ENCODE data around the gene ABCG2.

ABCG2 gene

DNA sequence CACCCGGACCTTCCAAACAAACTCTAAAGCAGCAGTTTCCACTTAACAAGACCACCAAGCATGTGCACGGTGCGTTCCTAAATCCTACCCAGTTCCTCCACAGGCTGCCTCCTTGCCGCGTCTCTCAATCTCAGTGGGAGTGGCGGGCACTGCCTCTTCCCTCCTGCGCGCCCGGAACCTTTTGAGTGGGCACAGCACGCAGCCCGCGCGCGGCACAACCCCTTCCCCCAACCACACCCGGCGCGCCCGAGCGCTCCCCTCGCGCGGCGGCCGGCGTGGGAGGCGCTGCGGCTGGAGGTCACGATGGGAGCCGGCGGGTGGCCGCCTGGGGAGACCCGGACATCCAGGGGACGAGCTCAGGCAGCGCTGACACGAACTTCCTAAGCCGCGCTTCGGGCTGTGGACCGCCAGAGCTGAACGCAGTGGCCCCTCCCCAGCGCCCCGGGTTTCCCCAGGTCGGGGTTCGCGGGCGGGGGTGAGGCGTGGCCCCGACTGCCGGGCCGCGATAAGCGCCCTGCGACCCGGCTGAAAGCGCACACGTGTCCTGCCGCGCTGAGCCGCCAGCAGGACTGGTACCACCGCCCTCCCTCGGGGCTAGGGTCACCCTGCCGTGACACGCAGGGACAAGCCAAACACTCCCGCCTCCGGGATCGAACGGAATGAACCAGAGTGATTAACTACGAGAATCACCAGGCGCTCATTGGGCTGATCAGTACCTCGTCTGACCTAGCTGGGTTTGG is at the start of gene ABCG2:
TSS of gene ABCG2 (minus strand) at position 151 of the 740 bp plus-strand sequence. CDS start 18,644 bp downstream, outside the sequence.
- FAIRE-seq: no peak

DNA sequence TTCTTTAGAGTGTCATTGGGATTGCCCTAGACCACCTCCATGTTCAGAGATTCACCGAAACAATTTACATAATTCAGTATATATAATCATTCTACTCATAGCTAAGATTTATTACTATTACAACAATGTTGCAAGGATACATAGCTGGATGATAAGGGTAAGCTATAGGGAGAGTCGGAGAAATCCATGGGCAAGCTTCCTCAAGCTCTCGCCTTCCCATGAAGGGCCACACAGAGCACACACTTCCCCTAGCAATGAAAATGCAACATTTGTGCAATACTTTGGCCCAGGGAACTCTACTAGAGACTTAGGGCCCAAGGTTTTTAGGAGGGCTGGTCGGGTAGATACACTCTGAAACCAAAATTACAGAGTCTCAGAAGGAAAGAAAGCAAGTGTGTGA is 49.7 kb upstream of the ABCG2 start:
- FAIRE-seq: no peak

DNA sequence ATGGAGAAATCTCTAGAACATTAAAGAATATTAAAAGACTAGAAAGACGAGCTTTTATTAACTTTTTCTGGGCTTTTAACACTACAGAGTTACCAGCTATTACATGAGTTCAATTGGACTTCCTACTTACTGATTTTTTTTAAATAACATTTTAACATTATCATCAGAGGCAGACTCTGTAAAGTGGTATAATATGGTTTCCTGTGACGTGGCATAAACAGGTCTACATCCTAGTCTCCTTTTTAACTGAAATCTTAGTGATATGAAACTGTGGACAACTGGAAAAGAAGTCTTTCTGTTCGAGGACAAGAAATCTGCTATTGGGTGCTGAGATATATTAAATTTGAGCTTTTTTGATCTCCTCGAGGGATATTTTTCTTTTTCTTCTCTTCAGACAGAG is 48.7 kb upstream of the ABCG2 start:
- FAIRE-seq: no peak

DNA sequence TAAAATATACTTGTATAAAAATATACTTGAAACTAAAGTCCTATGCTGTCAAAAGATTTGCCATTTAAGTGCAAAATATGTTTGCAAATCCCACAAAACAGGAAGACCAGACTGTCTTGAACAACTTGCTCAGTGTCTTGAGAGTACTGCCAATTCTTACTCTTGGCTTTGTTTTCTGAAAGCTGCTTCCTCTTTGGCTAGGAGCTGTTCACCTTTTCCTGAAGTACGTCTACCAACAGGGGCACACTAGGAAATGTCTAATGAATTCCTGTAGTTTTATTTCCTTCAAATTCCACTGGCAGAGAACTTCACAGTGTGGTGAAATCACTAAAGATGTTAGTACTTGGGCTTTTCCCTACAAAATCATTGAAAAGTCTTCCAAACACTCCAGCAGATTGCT is 46.4 kb upstream of the ABCG2 start:
- FAIRE-seq: no peak

DNA sequence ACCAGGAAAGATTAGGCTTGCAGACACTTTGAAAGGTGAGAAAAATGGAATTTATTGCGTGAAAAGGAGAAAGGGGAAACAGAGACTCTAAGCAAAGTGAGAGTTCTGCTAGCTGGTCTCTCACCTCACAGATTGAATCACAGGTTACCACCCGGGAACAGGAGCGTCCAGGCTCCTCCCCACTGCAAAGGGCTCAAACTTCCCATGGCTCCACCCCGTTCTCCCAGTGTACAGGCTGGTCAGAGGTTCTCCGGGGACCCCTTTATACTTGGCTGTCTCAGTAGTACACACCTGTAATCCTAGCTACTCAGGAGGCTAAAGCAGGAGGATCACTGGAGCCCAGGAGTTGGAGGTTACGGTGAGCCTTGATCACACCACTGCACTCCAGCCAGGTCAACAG is 44.0 kb upstream of the ABCG2 start:
- FAIRE-seq: no peak

DNA sequence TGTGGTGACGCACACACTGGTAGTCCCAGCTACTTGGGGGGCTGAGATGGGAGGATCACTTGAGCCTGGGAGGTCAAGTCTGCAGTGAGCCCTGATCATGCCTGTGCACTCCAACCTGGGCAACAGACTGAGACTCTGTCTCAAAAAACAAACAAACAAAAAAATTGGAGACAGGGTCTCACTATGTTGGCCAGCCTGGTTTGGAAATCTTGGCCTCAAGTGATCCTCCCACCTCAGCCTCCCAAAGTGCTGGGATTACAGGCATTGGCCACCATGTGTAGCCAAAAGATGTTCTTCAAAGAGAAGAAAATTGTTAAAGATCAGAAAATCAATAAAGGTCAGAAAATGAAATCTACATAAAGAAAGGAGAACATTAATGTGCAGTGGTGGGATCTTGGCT is 41.7 kb upstream of the ABCG2 start:
- no peak for FAIRE-seq

DNA sequence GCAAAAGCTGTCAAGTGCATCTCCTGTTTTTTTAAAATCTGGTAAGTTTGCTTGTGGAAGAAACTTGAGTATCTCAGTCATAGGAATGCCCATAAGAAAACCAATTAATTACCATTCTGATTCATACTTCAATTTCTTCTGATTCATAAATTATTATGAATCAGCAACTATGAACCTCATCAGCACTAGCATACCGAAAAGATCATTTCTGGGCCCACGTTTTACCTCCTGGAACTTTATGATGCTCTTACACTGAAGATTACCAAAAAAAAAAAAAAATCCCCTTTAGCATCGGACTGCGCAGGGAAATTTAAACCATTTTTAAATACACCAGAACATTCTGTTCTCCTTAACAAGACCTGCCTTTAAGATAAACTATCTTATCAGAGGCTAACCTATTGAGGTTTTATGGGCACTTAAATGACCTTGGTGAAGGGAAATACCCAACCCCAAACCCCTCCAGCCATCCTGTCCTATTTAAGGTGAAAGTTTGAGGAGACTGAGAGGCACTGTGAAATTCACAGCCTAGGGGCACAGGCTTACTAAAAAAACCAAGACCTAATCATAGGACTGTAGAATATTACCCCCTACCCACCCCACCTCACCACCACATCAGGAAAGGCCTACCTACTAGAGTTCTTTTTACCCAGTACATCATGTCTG is 38.2 kb upstream of the ABCG2 start:
- no peak for FAIRE-seq

DNA sequence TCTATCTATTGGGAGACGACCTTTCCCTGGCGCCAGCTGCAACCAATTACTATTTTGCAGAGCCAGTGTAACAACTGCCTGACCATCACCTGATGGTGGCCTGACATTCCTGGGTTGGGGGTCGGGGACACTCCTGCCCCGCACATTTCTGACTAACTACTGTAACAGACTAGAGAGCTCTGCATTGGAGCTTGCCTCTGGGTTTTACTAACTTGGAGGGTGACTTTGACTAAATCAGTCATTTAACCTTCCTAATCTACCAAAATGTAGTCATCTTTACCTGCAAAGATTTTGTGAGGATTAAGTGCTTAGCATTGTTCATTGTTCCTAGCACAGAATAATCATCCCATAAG is 37.5 kb upstream of the ABCG2 start:
- FAIRE-seq: no peak

DNA sequence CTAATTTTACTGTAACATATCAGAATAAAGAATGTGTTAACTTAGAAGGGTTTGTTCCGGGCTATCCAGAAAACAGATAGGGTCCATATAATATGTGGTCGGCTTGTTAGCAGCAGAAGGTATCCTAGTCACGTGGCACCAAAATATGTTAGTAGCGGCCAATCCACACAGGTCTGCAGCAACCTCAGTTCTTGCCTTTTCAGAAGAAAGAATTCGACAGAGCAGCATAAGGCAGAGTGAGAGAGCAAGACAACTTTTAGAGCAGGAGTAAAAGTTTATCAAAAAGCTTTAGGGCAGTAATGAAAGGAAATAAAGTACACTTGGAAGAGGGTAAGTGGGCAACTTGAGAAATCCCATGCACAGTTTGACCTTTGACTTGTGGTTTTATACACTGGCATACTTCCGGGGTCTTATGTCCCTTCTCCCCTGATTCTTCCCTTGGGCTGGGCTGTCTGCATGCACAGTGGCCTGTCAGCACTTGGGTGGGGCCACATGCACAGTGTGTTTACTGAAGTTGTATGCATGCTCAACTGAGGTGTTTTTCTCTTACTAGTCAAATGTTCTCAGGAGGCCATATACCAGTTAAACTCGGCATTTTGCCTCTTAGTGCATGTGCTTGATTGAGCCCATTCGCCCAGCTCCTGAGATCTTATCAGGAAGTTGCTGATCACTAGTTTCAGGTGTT is 37.0 kb upstream of the ABCG2 start:
- FAIRE-seq: no peak

DNA sequence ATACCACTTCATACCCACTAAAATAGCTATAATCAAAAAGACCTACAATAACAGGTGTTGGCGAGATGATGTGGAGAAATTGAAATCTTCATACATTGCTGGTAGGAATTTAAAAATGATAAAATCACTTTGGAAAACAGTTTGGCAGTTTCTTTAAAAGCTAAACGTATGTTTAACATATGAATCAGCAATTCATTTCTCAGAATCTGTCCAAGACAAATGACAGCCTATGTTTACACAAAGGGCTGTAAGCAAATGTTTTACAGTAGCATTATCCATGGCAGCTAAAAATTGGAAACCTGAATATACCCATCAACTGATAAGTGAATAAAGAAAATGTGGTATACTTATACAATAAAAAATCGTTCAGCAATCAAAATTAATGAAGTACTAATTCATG is 33.0 kb upstream of the ABCG2 start:
- no peak for FAIRE-seq

DNA sequence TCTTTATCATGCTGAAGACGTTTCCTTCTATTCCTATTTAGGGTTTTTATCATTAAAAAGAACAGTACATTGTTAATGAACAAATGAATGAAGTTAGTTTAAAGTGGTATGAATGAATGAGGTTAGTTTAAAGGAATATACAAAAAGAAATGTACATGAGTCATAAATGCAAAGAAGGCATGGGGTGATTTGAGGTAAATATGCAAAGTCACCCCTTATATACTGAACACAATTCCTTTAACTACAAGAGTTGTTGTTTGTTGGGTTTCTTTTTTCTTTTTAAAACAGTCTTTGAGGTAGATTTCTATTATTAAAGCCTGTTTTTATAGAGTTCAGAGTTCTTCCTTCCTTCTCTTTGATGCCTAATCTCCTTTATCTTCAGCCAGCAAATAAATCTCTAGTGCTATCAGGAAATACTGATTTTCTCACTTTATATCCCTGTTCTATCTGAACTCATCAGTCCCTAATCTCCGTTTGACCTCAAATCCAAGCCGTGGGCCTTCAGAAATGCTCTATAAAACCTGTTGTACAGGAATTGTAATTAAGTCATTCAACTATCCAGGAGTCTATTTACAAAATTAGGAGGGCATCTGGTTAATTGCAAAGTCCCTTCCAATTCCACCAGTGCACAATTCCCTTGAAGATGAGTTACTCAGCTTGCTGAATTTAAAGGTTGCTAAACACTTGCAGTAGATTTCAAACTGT is 31.6 kb upstream of the ABCG2 start:
- FAIRE-seq: no peak

DNA sequence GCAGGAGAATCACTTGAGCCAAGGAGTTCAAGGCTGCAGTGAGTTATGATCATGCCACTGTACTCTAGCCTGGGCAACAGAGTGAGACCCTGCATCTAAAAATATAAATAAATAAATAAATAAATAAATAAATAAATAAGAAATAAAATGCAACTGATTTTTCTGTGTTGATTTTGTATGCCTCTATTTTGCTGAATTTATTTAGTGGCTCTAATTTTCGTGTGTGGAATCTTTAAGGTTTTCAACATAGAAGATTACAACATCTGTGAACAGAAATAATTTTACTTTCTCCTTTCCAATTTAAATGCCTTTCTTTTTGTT is 30.9 kb upstream of the ABCG2 start:
- FAIRE-seq: no peak

DNA sequence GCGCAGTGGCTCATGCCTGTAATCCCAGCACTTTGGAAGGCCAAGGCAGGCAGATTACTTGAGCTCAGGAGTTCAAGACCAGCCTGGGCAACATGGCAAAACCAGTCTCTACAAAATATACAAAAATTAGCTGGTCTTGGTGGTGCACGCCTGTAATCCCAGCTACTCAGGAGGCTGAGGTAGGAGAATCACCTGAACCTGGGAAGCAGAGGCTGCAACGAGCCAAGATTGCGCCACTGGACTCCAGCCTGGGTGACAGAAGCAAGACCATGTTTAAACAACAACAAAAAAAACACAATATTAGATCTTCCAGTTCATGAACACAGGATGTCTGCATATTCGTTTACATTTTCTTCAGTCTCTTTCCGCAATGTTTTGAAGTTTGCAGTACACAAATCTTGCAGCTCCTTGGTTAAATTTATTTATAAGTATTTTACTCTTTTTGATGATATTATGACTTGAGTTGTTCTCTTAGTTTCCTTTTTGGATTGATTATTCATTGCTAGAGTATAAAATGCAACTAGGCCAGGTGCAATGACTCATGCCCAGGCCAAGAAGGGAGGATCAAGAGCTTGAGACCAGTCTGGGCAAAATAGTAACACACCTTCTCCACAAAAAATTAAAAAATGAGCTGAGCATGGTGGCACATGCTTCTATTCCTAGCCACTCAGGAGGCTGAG is 30.4 kb upstream of the ABCG2 start:
- FAIRE-seq: no peak

DNA sequence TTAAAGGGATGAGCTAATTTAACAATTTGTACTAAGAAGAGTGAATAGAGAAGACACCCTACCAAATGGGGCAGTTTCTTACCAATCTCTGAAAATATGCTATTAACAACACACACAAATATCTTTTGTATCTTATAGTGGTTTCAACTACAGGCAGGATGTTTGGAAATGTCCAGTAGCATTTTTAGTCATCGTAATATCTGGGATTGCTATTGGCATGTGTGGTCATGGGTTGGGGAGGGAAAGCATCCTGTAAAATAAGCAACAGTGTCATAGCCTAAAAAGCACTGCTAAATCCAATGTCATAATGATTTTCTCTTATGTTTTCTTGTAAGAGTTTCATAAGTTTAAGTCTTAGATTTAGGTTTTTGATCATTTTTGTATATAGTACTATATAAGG is 29.3 kb upstream of the ABCG2 start:
- FAIRE-seq: no peak

DNA sequence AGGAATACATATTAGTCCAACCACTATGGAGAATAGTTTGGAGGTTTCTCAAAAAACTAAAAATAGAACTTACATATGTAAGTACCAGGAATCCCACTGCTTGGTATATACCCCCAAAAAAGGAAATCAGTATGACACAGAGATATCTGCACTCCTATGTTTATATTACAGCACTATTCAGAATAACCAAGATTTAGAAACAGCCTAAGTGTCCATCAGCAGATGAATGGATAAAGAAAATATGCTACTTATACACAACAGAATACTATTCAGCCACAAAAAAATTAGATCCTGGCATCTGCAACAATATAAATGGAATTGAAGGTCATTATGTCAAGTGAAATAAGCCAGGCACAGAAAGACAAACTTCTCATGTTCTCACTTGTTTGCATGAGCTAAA is 27.5 kb upstream of the ABCG2 start:
- FAIRE-seq: no peak

DNA sequence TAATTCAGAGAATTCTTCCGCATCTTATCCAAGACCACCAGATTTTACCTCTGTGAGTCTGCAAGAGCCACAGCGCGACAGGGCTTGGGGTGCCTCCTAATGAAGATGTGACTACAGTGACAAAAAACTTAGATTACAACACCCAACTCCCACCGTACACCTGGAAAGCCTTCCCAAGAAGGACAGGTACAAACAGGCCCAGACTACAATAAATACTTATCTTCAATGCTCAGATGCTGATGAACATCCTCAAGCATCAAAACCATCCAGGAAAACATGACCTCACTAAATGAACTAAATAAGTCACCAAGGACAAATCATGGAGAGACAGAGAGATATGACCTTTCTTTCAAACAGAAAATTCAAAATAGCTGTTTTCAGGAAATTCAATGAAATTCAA is 20.8 kb upstream of the ABCG2 start:
- FAIRE-seq: no peak

DNA sequence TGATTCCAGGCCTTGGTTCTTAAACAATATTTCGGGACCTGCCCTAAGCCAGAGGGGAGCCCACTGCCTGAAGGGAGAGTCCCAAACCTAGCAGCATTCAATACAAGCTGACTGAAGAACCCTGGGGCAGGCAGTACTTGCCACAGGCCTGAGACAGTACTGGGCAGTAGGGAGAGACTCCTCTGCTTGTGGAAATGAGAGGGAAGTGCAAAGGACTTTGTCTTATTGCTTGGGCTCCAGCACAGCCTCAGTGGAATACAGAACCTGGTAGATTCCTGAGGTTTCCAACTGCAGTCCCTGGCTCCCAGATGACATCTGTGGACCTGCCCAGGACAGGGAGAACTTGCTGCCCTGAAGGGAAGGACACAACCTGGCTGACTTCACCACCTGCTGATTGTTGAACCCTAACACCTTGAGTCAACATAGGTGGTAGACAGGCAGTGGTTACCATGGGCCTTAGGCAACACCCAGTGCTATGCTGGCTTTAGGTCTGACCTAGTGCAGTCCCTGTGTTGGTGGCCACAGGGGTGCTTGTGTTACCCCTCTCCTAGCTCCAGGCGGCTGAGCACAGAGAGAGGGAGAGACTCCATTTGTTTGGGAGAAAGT is 20.3 kb upstream of the ABCG2 start:
- no peak for FAIRE-seq

DNA sequence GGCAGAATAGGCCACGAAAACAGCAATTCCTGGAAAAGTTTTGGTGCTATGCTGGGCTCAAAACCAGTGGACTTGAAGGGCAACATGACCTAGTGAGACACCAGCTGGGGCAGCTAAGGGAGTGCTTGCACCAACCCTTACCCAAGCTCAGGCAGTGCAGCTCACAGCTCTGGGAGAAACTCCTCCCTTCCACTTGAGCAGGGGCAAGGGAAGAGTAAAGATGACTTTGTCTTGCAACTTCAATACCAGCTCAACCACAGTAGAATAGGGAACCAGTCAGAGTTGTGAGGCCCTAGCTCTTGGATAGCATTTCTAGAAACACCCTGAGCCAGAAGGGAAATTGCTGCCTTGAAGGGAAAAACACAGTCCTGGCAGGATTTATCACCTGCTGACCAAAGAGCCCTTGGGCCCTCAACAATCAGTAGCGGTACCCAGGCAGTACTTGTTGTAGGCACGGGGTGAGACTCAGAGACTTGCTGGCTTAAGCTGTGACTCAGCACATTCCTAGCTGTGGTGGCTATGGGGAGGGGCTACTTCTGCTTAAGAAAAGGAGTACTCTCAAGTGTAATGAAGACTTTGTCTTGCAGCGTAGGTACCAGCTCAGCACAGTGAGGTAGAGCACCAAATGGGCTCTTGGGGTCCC is 19.7 kb upstream of the ABCG2 start:
- no peak for FAIRE-seq

DNA sequence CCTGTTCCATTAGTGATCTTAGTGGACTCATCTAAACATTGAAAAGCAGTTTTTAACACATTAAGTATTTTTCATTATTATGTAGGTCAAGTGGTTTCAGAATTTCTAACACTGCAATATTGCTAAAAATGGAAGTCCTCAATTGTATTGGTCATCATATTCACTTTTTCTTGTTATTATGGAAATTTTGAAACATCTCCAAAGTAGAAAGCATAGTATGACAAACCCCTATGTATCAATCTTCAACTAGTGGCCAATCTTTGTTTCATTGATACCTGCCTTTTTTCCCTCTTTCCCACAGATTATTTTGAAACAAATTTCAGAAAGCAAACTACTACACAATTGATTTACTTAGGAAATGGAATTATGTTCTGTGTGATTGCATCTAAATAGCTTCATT is 14.5 kb upstream of the ABCG2 start:
- FAIRE-seq: no peak

DNA sequence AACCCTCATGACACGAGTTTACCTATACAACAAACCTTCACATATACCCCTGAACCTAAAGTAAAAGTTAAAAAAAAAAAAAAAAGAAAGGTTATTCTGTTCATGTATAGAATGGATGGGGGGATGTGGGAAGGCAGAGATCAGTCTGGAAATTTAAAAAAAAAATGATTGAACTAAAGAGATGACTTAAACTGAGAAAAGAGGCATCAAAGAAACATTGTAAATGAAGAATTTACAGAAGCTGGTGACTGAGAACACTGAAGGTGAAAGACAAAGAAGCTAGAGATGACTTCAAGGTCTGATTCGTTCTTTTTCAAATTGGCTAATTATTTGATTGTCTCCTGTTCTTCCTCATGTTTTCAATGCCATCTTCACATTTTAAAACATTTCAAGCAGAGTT is 12.8 kb upstream of the ABCG2 start:
- FAIRE-seq: no peak

DNA sequence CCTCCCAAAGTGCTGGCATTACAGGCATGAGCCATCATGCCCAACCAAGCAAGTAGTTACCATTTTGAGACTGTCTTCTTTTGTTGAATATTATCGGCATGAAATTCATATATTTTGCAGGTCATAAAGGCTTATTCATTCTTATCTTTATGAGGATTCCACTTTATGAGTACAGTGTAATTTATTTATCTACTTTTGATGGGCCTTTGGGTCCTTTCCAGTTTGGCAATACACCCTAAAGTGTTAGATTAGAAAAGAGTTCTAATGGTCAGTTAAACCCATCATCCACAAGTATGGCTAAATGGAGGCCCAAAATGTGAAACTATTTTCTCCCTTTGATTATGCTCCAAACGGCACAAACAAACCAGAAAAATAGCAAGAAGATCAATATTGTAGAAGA is 10.9 kb upstream of the ABCG2 start:
- FAIRE-seq: no peak

DNA sequence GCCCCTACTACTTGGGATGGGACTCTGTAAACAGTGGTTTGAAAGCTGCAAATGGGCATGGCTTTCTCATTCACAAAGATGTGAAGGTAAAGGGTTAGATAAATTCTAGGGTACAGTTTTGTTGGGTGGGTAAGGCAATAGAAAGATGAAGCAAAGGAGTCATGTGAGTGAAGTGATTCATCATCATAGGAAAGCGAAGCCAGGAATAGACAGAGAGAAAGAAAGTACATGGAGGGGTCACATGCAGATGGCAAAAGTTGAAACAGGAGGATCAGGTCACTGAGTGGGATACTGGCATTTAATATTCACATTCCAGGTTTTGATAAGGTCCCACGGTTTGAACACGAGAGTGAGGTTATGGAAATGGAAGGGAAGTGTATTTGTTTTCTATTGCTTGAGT is 8.2 kb upstream of the ABCG2 start:
- FAIRE-seq: no peak

Measured in A204.1 (cell line).